CD8-positive, alpha-beta memory T cell (primary cell): ENCODE measurements around the gene SLA2. TPM values are rescaled to one million over a fixed set of nuclear protein-coding genes. Genes with fewer than 3 reads are reported as not detected.

ENCODE experiments used
- CTCF ChIA-PET: fragments of 350-600 bp; sonication (Branson Sonifier 250); formaldehyde crosslinking; loops from one replicate; lab custom pipeline; 2021; ENCODE audit warnings: antibody characterized with exemption; lab: Charles Lee
- POLR2A ChIA-PET: fragments of 350-600 bp; sonication (Branson Sonifier 250); formaldehyde crosslinking; loops from one replicate; lab custom pipeline; 2021; ENCODE audit warnings: antibody characterized with exemption; lab: Charles Lee
- DNase-seq, 5 donors: peaks; one replicate each; pipeline versions ENCODE4 v3.0.0 to v3.0.0-alpha.2; 2020 to 2022; ENCODE audit warnings: mixed read lengths in 1 of 5
- H3K27ac ChIP-seq: one replicate; pipeline ENCODE4 v1.7.0; 2013; ENCODE audit warnings: low read depth, mild to moderate bottlenecking, low read length, moderate library complexity
- H3K27me3 ChIP-seq: 2 replicates; pipeline ENCODE4 v1.7.0; 2013; ENCODE audit warnings: low read length, mild to moderate bottlenecking; ENCODE audit not compliant: insufficient read depth, poor library complexity, severe bottlenecking
- H3K36me3 ChIP-seq: 2 replicates; pipeline ENCODE4 v1.7.0; 2013; ENCODE audit warnings: mild to moderate bottlenecking, low read length, moderate library complexity; ENCODE audit not compliant: insufficient read depth
- H3K4me1 ChIP-seq: 2 replicates; pipeline ENCODE4 v1.7.0; 2013; ENCODE audit warnings: mild to moderate bottlenecking, low read length, moderate library complexity; ENCODE audit not compliant: insufficient read depth
- H3K4me3 ChIP-seq: 2 replicates; pipeline ENCODE4 v1.7.0; 2013; ENCODE audit warnings: mild to moderate bottlenecking, low read length
- H3K9me3 ChIP-seq: 2 replicates; pipeline ENCODE4 v1.7.0; 2013; ENCODE audit warnings: mild to moderate bottlenecking, low read length
- H3K27ac Mint-ChIP-seq, 8 donors: one replicate each; pipeline ENCODE4 v1.8.0; 2020 to 2021; ENCODE audit warnings: mixed read lengths in 8 of 8, mild to moderate bottlenecking in 6 of 8, inconsistent platforms in 3 of 8, moderate library complexity in 3 of 8
- H3K27me3 Mint-ChIP-seq, 2 donors: one replicate each; pipeline ENCODE4 v1.8.0; 2020 to 2021; ENCODE audit warnings: mixed read lengths in 2 of 2, mild to moderate bottlenecking in 1 of 2, moderate library complexity in 1 of 2
- H3K36me3 Mint-ChIP-seq, 3 donors: one replicate each; pipeline ENCODE4 v1.8.0; 2020 to 2021; ENCODE audit warnings: mixed read lengths in 3 of 3, inconsistent platforms in 1 of 3, mild to moderate bottlenecking in 1 of 3
- H3K4me1 Mint-ChIP-seq, 3 donors: one replicate each; pipeline ENCODE4 v1.8.0; 2020 to 2021; ENCODE audit warnings: mixed read lengths in 3 of 3, inconsistent platforms in 1 of 3, mild to moderate bottlenecking in 1 of 3
- H3K4me3 Mint-ChIP-seq, 7 donors: one replicate each; pipeline ENCODE4 v1.8.0; 2020 to 2021; ENCODE audit warnings: mixed read lengths in 7 of 7, mild to moderate bottlenecking in 6 of 7, moderate library complexity in 4 of 7, inconsistent platforms in 2 of 7
- H3K9me3 Mint-ChIP-seq, 5 donors: one replicate each; pipeline ENCODE4 v1.8.0; 2020 to 2022; ENCODE audit warnings: mixed read lengths in 5 of 5, mild to moderate bottlenecking in 3 of 5, moderate library complexity in 2 of 5, inconsistent platforms in 1 of 5
- polyA plus RNA-seq: library from polyadenylated mRNA; unstranded; fragments of 300-500 nt; fragmentation: Illumina TruSeq; gene quantifications from one replicate; pipeline ENCODE4 v1.2.3, GENCODE V29; 2021
- total RNA-seq, 2 experiments: library from RNA; stranded (reverse); gene quantifications; one replicate each; pipeline ENCODE4 v1.2.3, GENCODE V29; 2021

Gene SLA2
- total and polyA plus RNA-seq, 3 experiments from 2014 or later: 15.0 to 51.2 (median 47.8) TPM

DNA sequence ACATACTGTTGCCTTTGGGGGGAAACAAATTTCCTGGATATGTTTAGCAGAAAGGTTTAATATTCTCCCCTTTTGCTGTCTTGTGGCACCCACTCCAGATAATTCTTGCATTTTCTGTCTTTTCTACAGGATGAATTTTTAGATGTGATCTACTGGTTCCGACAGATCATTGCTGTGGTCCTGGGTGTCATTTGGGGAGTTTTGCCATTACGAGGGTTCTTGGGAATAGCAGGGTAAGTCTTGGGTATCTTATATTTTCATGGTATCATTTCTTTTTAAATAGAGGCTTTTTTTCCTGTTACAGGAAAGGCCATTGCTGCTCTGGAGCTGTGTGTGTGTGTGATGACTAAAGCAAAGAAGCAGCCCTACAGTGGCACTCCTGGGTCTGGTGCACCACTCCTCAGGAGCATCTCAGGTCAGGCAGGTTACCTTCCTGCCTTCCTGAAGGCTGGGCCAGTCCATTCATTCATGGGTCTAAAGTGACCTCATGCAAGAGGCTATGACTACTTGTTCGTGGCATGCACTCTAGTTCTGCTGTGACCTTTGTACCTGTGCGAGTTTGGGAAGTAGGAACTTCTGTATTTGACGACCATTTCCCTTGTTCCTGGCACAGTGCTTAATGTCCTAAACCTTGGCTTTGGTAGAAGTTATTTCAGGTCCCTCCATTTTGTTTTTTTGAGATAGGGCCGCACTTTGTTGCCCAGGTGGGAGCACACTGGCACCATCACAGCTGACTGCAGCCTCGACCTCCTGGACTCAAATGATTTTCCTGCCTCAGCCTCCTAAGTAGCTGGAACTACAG is 38.2 kb downstream of the SLA2 start:
- peak overlapping the region; percentile 63 to 98 (median 96) for H3K27ac Mint-ChIP-seq
- H3K27me3 ChIP-seq: no peaks in the 10 kb centered on the region
- H3K4me1 ChIP-seq: peaks cover 27% of the 10 kb centered on the region
- DNase-seq: no peak
- peaks cover 32% of the 10 kb centered on the region for H3K36me3 ChIP-seq
- H3K27ac ChIP-seq: no peak overlapping the region
- H3K27me3 Mint-ChIP-seq: peaks cover 0 to 1% of the 10 kb centered on the region in 2 donors
- H3K9me3 ChIP-seq: no peaks in the 10 kb centered on the region
- ChIA-PET CTCF (interaction anchor here (1.0 to 2.8 kb wide), 3 partner anchors 9 to 22 kb away, joined by 3 to 9 read pairs (median 3); no protein-coding TSS in a partner anchor), POLR2A (interaction anchor here (0.7 kb wide), 1 partner anchor 29 kb away, joined by 4 read pairs; no protein-coding TSS in a partner anchor)
- peaks cover 27 to 54% (median 38%) of the 10 kb centered on the region in 3 donors for H3K4me1 Mint-ChIP-seq
- no peak overlapping the region for H3K4me3 ChIP-seq
- no peaks in the 10 kb centered on the region for H3K9me3 Mint-ChIP-seq
- H3K4me3 Mint-ChIP-seq: peak overlapping the region; percentile 97 to 99 (median 98)
- H3K36me3 Mint-ChIP-seq: peaks cover 0 to 67% (median 4%) of the 10 kb centered on the region in 3 donors

DNA sequence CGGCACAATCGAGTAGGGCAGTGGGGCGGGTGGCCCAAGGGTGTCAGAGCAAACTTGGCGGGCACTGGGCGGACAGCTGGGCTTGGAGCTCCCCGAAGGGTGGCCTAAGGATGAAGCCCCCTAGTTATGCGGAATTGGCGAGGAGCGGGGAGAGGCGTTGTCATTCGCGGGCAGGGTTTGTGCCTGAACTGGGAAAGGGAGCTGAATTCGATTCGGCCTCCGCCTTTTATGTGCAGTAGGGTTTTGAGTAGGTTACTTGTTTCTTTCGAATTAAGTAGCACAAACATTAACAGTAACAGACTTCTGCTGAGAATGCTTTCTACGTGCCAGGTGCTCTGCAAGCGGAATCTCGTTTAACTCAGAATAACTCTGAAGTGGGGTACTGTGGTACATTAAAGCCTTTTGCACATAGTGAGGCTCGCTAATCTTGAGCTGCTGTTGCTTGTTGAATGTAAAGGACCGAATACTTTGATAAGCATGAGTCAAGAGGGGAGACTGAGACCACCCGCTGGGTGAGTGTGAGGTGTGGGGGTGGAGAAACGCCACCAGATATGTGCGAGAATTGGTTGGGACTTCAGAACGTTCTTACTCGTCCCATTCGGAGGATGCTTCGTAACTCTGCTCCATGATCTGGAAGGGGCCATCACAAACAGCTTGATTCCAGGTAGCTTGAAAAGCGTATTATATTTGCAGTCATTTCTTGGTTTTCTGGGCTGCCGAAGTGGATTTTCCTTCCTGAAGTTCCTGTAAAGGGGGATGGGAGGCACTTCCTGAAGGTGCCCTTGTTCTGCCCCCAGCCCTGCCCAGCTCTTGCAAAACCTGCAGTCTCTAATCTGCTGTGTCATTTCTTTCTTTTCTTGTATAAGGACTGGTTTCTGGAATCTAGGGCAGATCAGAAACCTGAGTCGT is 39.6 kb downstream of the SLA2 start:
- no peaks in the 10 kb centered on the region for H3K27me3 ChIP-seq
- H3K27me3 Mint-ChIP-seq: peaks cover 0 to 1% of the 10 kb centered on the region in 2 donors
- peak overlapping the region; percentile 65 for H3K4me3 ChIP-seq
- H3K36me3 ChIP-seq: peaks cover 21% of the 10 kb centered on the region
- H3K36me3 Mint-ChIP-seq: peaks cover 0 to 53% (median 0%) of the 10 kb centered on the region in 3 donors
- no peaks in the 10 kb centered on the region for H3K9me3 Mint-ChIP-seq
- CTCF ChIA-PET: interaction anchor here (0.6 to 3.9 kb wide), 25 partner anchors 8 to 289 kb away, joined by 3 to 59 read pairs (median 5); partner anchors contain the start of genes SLA2 and TGIF2
- H3K9me3 ChIP-seq: no peaks in the 10 kb centered on the region
- peak overlapping the region; percentile 88 for H3K27ac ChIP-seq
- peak overlapping the region; percentile 97 to 99 (median 98) for H3K4me3 Mint-ChIP-seq
- peaks cover 27% of the 10 kb centered on the region for H3K4me1 ChIP-seq
- H3K4me1 Mint-ChIP-seq: peaks cover 23 to 45% (median 34%) of the 10 kb centered on the region in 3 donors
- H3K27ac Mint-ChIP-seq: peak overlapping the region; percentile 96 to 99 (median 97)
- DNase-seq: no peak
- POLR2A ChIA-PET: interaction anchor here (0.6 to 3.3 kb wide), 17 partner anchors 9 to 1971 kb away, joined by 3 to 49 read pairs (median 4); partner anchors contain the start of genes SLA2 and TGIF2

DNA sequence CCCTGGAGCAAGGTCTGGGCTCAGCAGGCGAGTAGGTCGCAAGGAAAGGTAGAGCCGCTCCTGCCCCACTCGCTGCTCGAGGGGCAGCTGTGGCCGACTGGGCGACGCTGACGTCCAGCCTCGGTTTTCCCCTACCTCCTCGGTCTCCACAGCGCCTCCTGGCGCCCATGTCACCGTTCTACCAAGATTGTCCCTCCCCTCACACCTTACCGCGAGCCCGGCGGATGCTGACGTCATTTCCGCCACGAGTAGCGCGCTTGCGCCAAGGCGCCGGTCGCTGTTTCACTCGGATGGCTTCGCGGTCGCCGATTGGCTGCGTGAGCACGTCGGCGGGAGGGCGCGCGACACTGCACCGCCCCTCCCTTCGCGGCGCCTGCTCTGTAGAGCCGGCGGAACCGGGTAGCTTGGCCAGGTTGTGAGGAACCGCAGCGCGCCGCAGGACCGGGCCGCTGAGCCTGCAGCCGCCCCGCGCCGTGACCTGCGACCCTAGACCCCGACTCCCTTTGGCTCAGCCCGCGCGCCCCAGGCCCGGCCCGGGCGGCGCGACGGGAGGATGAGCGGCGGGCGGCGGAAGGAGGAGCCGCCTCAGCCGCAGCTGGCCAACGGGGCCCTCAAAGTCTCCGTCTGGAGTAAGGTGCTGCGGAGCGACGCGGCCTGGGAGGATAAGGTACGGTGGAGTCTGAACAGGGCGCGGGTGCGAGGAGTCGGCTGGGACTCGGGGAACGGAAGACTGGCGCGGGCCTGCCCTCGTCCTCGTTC is 40.4 kb downstream of the SLA2 start, which contains the start of gene RAB5IF:
RAB5IF (plus strand) TSS at position 381 of the 759 bp plus-strand sequence; CDS start at position 554, 173 bp downstream.
- peaks cover 27% of the 10 kb centered on the region for H3K4me1 ChIP-seq
- H3K36me3 ChIP-seq: peaks cover 19% of the 10 kb centered on the region
- Mint-ChIP-seq H3K27me3 (peaks cover 0 to 1% of the 10 kb centered on the region in 2 donors), H3K4me3 (peak within 1 kb of the TSS; percentile 97 to 99 (median 98)), H3K9me3 (no peaks in the 10 kb centered on the region), H3K4me1 (peaks cover 23 to 43% (median 34%) of the 10 kb centered on the region in 3 donors), H3K27ac (peak within 1 kb of the TSS; percentile 97 to 99 (median 98)), H3K36me3 (peaks cover 0 to 46% (median 0%) of the 10 kb centered on the region in 3 donors)
- DNase-seq: peak; percentile 98 to 100 (median 99)
- CTCF ChIA-PET: interaction anchor here (0.6 to 3.9 kb wide), 28 partner anchors 9 to 288 kb away, joined by 3 to 59 read pairs (median 5); partner anchors contain the start of genes NDRG3, SLA2 and TGIF2
- peak within 1 kb of the TSS; percentile 88 for H3K27ac ChIP-seq
- H3K27me3 ChIP-seq: no peaks in the 10 kb centered on the region
- H3K9me3 ChIP-seq: no peaks in the 10 kb centered on the region
- POLR2A ChIA-PET: interaction anchor here (0.6 to 3.3 kb wide), 18 partner anchors 8 to 143 kb away, joined by 3 to 49 read pairs (median 5); partner anchors contain the start of genes SLA2 and TGIF2
- H3K4me3 ChIP-seq: peak within 1 kb of the TSS; percentile 65

DNA sequence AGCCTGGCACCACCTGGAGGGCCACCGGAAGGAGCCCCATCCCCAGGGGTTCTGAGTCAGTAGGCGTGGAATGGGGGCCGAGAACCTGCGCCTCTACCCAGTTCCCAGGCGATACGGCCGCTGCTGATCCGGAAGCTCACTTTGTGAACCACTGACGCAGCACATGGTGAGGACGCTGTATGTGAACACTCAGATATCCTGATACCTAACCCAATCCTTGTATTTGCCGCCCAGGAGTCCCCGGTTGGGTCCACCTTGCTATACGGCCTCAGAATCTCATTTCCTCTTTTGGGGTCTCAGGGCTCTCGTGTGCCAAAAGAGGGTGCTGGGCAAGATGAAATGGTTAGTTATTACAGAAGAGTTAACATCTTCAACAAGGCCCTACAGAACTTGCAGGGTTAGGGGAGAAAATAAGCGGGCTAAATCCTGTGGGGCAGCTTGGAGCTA is 41.0 kb downstream of the SLA2 start:
- H3K27ac ChIP-seq: peak overlapping the region; percentile 87
- H3K4me3 ChIP-seq: peak overlapping the region; percentile 49
- peaks cover 0 to 40% (median 0%) of the 10 kb centered on the region in 3 donors for H3K36me3 Mint-ChIP-seq
- peaks cover 0 to 1% of the 10 kb centered on the region in 2 donors for H3K27me3 Mint-ChIP-seq
- H3K9me3 Mint-ChIP-seq: no peaks in the 10 kb centered on the region
- ChIA-PET POLR2A (interaction anchor here (0.9 to 3.3 kb wide), 10 partner anchors 10 to 128 kb away, joined by 3 to 49 read pairs (median 8); partner anchors contain the start of genes SLA2 and TGIF2), CTCF (interaction anchor here (0.7 to 3.9 kb wide), 22 partner anchors 9 to 231 kb away, joined by 3 to 59 read pairs (median 6); partner anchors contain the start of genes NDRG3, SLA2 and TGIF2)
- no peaks in the 10 kb centered on the region for H3K9me3 ChIP-seq
- peak in 3 of 5 donors; percentile 44 to 72 (median 51) for DNase-seq
- H3K36me3 ChIP-seq: peaks cover 19% of the 10 kb centered on the region
- peak overlapping the region; percentile 93 to 98 (median 97) for H3K27ac Mint-ChIP-seq
- peaks cover 23 to 42% (median 35%) of the 10 kb centered on the region in 3 donors for H3K4me1 Mint-ChIP-seq
- H3K4me1 ChIP-seq: peaks cover 27% of the 10 kb centered on the region
- no peaks in the 10 kb centered on the region for H3K27me3 ChIP-seq
- H3K4me3 Mint-ChIP-seq: peak overlapping the region; percentile 97 to 99 (median 98)

DNA sequence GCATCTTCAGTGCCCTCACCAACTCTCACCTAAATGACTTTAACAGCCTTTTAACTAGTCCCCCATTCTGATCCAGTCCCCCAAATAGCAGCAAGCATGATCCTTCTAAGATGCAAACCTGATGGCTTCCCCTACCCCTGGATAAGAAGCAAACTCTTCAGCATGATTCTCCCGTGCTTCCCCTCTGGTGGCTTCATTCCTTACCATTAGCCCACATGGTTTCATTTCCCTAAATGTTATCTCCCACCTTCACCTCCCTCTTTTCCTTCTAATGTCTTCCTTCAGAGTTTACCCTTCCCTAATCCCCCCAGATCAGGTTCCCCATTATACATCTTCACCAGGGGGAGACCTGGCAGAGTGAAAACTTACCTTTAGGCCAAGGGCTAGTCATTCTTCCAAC is 44.5 kb downstream of the SLA2 start:
- peaks cover 13% of the 10 kb centered on the region for H3K4me1 ChIP-seq
- H3K36me3 Mint-ChIP-seq: peaks cover 0 to 10% (median 1%) of the 10 kb centered on the region in 3 donors
- peaks cover 10 to 25% (median 24%) of the 10 kb centered on the region in 3 donors for H3K4me1 Mint-ChIP-seq
- peak overlapping the region in 1 of 8 donors; percentile 30 for H3K27ac Mint-ChIP-seq
- H3K36me3 ChIP-seq: no peaks in the 10 kb centered on the region
- no peaks in the 10 kb centered on the region for H3K9me3 Mint-ChIP-seq
- peaks cover 0 to 1% of the 10 kb centered on the region in 2 donors for H3K27me3 Mint-ChIP-seq
- no peak overlapping the region for H3K4me3 ChIP-seq
- H3K4me3 Mint-ChIP-seq: no peak overlapping the region
- H3K27ac ChIP-seq: no peak overlapping the region
- POLR2A ChIA-PET: no interaction called here
- H3K9me3 ChIP-seq: no peaks in the 10 kb centered on the region
- no peaks in the 10 kb centered on the region for H3K27me3 ChIP-seq
- CTCF ChIA-PET: interaction anchor here (0.9 kb wide), 1 partner anchor 11 kb away, joined by 4 read pairs; no protein-coding TSS in a partner anchor
- DNase-seq: no peak

DNA sequence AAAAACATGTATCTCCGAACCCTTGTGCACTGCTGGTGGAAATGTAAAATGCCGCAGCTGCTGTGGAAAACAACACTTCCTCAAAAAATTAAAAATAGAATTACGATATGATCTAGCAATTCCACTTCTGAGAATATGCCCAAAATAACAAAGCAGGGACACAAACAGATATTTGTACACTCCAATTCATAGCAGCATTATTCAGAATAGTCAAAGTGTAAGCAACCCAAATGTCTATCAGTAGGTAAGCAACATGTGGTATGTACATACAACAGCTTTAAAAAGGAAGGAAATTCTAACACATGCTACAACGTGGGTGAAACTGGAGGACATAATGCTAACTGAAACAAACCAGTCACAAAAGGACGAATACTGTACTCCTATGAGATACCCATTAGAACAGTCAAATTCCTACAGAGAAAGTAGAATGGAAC is 46.1 kb downstream of the SLA2 start:
- DNase-seq: no peak
- POLR2A ChIA-PET: interaction anchor here (0.7 kb wide), 1 partner anchor 22 kb away, joined by 7 read pairs; no protein-coding TSS in a partner anchor
- Mint-ChIP-seq H3K27ac (peak overlapping the region in 3 of 8 donors; percentile 23 to 62 (median 29)), H3K27me3 (no peaks in the 10 kb centered on the region), H3K4me3 (peak overlapping the region in 1 of 7 donors; percentile 34), H3K9me3 (no peaks in the 10 kb centered on the region), H3K4me1 (peaks cover 10 to 25% (median 23%) of the 10 kb centered on the region in 3 donors), H3K36me3 (peaks cover 0 to 1% (median 0%) of the 10 kb centered on the region in 3 donors)
- Histone ChIP-seq H3K4me1 (peaks cover 20% of the 10 kb centered on the region), H3K27ac (no peak overlapping the region), H3K36me3 (no peaks in the 10 kb centered on the region), H3K27me3 (no peaks in the 10 kb centered on the region), H3K9me3 (no peaks in the 10 kb centered on the region), H3K4me3 (no peak overlapping the region)
- CTCF ChIA-PET: no interaction called here
